ENCODE data around the gene SUOX. TPM values are rescaled to one million over a fixed set of nuclear protein-coding genes. Genes with fewer than 3 reads are reported as not detected.
A peak's percentile ranks its signal among the peaks of the same experiment; 100 is the strongest.

Gene SUOX
- total RNA-seq, 1 donor from 2014 or later, result 5.4 TPM

DNA sequence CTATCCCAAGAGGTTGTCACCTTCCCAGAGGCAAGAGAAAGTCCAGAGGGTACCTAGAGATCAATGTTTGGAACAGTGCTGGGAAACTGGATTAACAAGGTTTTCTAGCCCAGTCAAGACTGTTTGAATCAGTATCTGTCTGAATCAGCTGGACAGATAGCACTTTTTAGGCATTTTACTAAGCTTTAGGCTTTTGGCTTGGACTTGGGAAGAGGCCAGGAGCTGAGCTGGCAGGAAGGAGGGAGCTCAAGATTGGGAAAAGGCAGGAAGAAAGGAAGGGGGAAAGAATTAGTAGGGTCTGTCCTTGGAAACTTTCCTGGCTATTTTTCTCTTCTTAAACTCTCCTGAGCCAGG, 32.1 kb downstream of the SUOX start:
- no peaks in the 10 kb centered on the region for H3K9me3 ChIP-seq
- TF ChIP-seq CTCF (IDR thresholded peaks at IDR 0.05), result no peak
- no peak overlapping the region for H3K4me3 ChIP-seq
- no peaks in the 10 kb centered on the region for H3K27me3 ChIP-seq
- intact Hi-C loops (cut with DNase I), result loop anchor here (1.0 kb wide), 1 partner anchor 33 kb away; no protein-coding TSS in a partner anchor
- peaks cover 26 to 49% of the 10 kb centered on the region in 2 donors for H3K36me3 ChIP-seq
- H3K27ac ChIP-seq, result no peak overlapping the region
- H3K4me1 ChIP-seq, result no peaks in the 10 kb centered on the region
- no peak for DNase-seq (ENCODE audit: low spot score in 2 of 2)

- Histone ChIP-seq H3K27me3 (no peaks in the 10 kb centered on the region), H3K27ac (no peak overlapping the region), H3K9me3 (no peaks in the 10 kb centered on the region), H3K4me1 (no peaks in the 10 kb centered on the region), H3K4me3 (no peak overlapping the region), H3K36me3 (peaks cover 31 to 50% of the 10 kb centered on the region in 2 donors)
- intact Hi-C loops (cut with DNase I), result loop anchor here (1.0 kb wide), 1 partner anchor 33 kb away; no protein-coding TSS in a partner anchor
- no peak for DNase-seq (ENCODE audit: low spot score in 2 of 2)
- TF ChIP-seq CTCF (IDR thresholded peaks at IDR 0.05), result peak; percentile 36 to 61 (median 57)
These were observed 32.7 kb downstream of the SUOX start for GRCh38 chr12:56029666-56030293.

- Histone ChIP-seq H3K9me3 (no peaks in the 10 kb centered on the region), H3K36me3 (peaks cover 48 to 54% of the 10 kb centered on the region in 2 donors), H3K27me3 (no peaks in the 10 kb centered on the region), H3K4me3 (no peak overlapping the region), H3K4me1 (no peaks in the 10 kb centered on the region), H3K27ac (no peak overlapping the region)
- no peak for TF ChIP-seq CTCF (IDR thresholded peaks at IDR 0.05)
- no peak for DNase-seq (ENCODE audit: low spot score in 2 of 2)
- intact Hi-C loops (cut with DNase I), result no loop called here
These were observed 34.9 kb downstream of the SUOX start for GRCh38 chr12:56031987-56032386.

- intact Hi-C loops (cut with DNase I), result no loop called here
- H3K27me3 ChIP-seq, result no peaks in the 10 kb centered on the region
- no peak for TF ChIP-seq CTCF (IDR thresholded peaks at IDR 0.05)
These were observed 37.7 kb downstream of the SUOX start for GRCh38 chr12:56034586-56035332.

DNA sequence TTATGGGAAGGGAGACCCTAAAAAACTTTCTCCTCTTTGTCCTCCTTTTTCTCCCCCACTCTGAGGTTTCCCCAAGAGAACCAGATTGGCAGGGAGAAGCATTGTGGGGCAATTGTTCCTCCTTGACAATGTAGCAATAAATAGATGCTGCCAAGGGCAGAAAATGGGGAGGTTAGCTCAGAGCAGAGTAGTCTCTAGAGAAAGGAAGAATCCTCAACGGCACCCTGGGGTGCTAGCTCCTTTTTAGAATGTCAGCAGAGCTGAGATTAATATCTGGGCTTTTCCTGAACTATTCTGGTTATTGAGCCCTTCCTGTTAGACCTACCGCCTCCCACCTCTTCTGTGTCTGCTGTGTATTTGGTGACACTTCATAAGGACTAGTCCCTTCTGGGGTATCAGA, 40.1 kb downstream of the SUOX start:
- intact Hi-C loops (cut with DNase I), result no loop called here
- H3K27me3 ChIP-seq, result no peaks in the 10 kb centered on the region
- no peaks in the 10 kb centered on the region for H3K9me3 ChIP-seq
- H3K4me1 ChIP-seq, result peaks cover 0 to 7% of the 10 kb centered on the region in 2 donors
- H3K27ac ChIP-seq, result no peak overlapping the region
- no peak for DNase-seq (ENCODE audit: low spot score in 2 of 2)
- no peak overlapping the region for H3K4me3 ChIP-seq
- TF ChIP-seq CTCF (IDR thresholded peaks at IDR 0.05), result no peak
- peaks cover 36 to 39% of the 10 kb centered on the region in 2 donors for H3K36me3 ChIP-seq

More at GRCh38 chr12:56034586-56035332, 37.7 kb downstream of the SUOX start:
- no peak overlapping the region for H3K4me3 ChIP-seq
- H3K36me3 ChIP-seq, result peaks cover 44% of the 10 kb centered on the region in 2 donors
- H3K9me3 ChIP-seq, result no peaks in the 10 kb centered on the region
- no peak overlapping the region for H3K27ac ChIP-seq
- no peaks in the 10 kb centered on the region for H3K4me1 ChIP-seq
- DNase-seq (ENCODE audit: low spot score in 2 of 2), result no peak

All from ascending aorta (tissue), 2 donors.